Measurements from ENCODE around the gene DYSF.

The DYSF gene

DNA sequence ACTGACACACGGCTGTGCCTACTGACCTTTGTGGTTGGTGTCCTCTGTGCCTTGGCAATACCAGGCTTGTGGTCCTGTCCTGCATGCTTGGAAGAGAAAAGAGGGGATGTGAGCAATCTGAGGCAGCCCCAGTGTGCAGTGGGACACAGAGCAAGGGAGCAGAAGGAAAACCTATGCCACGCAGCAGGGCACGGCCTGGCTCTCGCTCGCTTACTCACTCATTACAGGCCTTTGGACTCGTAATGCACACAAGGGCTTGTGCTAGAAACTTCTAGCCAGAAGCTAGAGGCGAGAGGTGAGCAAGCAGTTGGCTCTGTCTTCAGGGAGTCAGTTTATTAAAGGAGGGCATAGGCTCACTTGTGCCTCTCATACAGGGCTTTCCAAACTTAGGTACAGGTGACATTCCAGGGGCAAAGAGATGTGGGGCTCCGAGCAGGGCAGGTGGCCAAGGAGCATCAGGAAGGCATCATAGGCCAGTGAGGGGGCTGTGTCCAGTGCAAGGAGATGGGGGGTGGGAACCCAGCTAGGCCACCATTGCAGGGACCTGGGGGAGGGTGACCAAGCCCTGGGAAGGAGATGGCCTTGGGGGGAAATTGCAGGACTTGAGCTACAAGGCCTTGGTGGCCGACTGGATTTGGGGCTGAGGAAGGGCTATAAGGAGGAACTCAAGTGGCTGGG lies 100.8 kb downstream of the DYSF start:
- Histone ChIP-seq H3K4me3 (ENCODE audit: low read depth, low read length) (no peak overlapping the region), H3K9me3 (ENCODE audit: control insufficient read depth, insufficient read depth, low read length) (no peaks in the 10 kb centered on the region), H3K9ac (ENCODE audit: low read depth, low read length) (no peak overlapping the region), H3K36me3 (ENCODE audit: control insufficient read depth, insufficient read depth, low read length) (peaks cover 6% of the 10 kb centered on the region), H3K27me3 (ENCODE audit: control insufficient read depth, insufficient read depth, low read length) (no peaks in the 10 kb centered on the region), H3K4me1 (ENCODE audit: control insufficient read depth, insufficient read depth, low read length) (no peaks in the 10 kb centered on the region)

DNA sequence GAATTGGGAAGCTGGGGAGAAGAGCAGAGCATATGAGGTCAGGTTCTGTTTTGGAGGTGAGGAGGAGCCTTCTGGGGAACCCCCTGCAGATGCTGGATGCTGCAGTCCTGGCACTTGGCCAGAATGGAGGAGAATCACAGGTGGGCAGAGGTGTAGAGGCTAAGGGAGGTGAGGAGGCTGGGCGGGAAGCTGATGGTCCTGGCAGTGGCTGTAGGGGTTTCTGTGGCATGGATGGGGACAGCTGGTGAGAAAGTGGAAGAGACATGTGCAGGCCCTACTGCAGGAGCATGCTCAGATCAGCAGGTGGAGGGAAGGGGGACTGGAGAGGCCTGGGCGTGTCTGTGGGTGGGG lies 101.3 kb downstream of the DYSF start:
- no peaks in the 10 kb centered on the region for H3K4me1 ChIP-seq (ENCODE audit: control insufficient read depth, insufficient read depth, low read length)
- H3K9ac ChIP-seq (ENCODE audit: low read depth, low read length): no peak overlapping the region
- H3K4me3 ChIP-seq (ENCODE audit: low read depth, low read length): no peak overlapping the region
- no peaks in the 10 kb centered on the region for H3K27me3 ChIP-seq (ENCODE audit: control insufficient read depth, insufficient read depth, low read length)
- H3K9me3 ChIP-seq (ENCODE audit: control insufficient read depth, insufficient read depth, low read length): no peaks in the 10 kb centered on the region
- H3K36me3 ChIP-seq (ENCODE audit: control insufficient read depth, insufficient read depth, low read length): peaks cover 6% of the 10 kb centered on the region

DNA sequence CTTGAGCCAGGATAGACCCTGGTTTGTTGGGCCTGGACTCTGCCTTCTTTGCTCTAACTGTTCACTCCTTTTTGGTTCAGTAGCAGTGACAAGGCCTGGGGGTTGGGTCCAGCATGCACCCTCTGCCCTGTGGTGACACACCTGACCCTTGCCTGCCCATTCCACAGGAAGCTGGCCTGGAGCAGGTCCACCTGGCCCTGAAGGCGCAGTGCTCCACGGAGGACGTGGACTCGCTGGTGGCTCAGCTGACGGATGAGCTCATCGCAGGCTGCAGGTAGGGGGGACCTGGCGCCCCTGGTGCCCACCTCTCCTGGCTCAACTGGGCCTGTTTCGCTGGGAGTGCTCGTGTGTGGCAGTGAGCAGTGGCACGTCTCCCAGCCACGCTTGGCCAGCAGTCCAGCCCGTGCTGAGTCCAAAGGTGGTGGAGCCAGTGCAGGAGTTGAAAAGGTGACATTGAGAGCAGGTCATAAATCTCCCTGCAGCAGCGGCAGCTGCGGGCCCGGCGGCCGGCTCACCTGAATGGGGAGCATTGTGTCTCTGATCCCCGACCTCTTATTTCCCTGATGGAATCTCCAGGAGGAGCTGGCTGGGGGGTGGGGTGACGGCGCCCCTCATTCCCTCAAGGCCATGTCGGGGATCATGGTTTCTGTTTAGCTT lies 102.6 kb downstream of the DYSF start:
- Histone ChIP-seq H3K27me3 (ENCODE audit: control insufficient read depth, insufficient read depth, low read length) (no peaks in the 10 kb centered on the region), H3K9ac (ENCODE audit: low read depth, low read length) (no peak overlapping the region)

DNA sequence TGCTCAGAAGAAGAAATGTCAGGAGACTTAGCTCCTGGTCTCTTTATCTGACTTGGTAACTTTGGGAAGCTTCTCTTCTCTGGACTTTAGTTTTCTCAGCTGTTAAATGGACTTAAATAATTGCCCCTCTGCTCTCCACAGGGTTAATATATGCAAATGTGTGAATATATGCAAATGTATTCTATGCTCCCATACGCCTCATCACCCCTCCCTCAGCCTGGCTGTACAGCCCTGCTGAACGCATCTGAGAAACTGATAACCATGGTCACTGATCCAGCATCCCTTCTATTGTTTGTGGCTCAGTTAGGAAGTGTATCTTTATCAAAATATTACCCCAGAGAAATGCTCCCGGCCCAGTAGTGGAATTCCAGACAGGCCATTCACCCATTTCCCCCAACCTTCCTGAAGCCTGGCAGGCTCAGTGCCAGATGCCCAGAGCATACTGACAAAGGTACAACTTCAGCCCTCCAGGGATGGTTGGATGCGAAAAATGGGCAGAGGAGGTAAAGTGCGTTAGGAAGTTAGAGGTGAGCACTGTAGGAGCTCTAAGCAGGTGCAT lies 103.4 kb downstream of the DYSF start:
- Histone ChIP-seq H3K9me3 (ENCODE audit: control insufficient read depth, insufficient read depth, low read length) (no peaks in the 10 kb centered on the region), H3K27me3 (ENCODE audit: control insufficient read depth, insufficient read depth, low read length) (no peaks in the 10 kb centered on the region), H3K4me1 (ENCODE audit: control insufficient read depth, insufficient read depth, low read length) (no peaks in the 10 kb centered on the region), H3K9ac (ENCODE audit: low read depth, low read length) (no peak overlapping the region), H3K4me3 (ENCODE audit: low read depth, low read length) (no peak overlapping the region), H3K36me3 (ENCODE audit: control insufficient read depth, insufficient read depth, low read length) (peaks cover 6% of the 10 kb centered on the region)

More for the DNA sequence above, 102.6 kb downstream of the DYSF start:
- Histone ChIP-seq H3K4me3 (ENCODE audit: low read depth, low read length) (no peak overlapping the region), H3K36me3 (ENCODE audit: control insufficient read depth, insufficient read depth, low read length) (peaks cover 6% of the 10 kb centered on the region), H3K4me1 (ENCODE audit: control insufficient read depth, insufficient read depth, low read length) (no peaks in the 10 kb centered on the region), H3K9me3 (ENCODE audit: control insufficient read depth, insufficient read depth, low read length) (no peaks in the 10 kb centered on the region)

- H3K27me3 ChIP-seq (ENCODE audit: control insufficient read depth, insufficient read depth, low read length): no peaks in the 10 kb centered on the region
- H3K4me1 ChIP-seq (ENCODE audit: control insufficient read depth, insufficient read depth, low read length): no peaks in the 10 kb centered on the region
- H3K4me3 ChIP-seq (ENCODE audit: low read depth, low read length): no peak overlapping the region
- H3K9ac ChIP-seq (ENCODE audit: low read depth, low read length): no peak overlapping the region
- H3K36me3 ChIP-seq (ENCODE audit: control insufficient read depth, insufficient read depth, low read length): peaks cover 6% of the 10 kb centered on the region
- H3K9me3 ChIP-seq (ENCODE audit: control insufficient read depth, insufficient read depth, low read length): no peaks in the 10 kb centered on the region
Measured at GRCh38 chr2:71557321-71557720, 104.0 kb downstream of the DYSF start.

GRCh38 chr2:71558300-71559051 lies 105.1 kb downstream of the DYSF start:
- Histone ChIP-seq H3K4me1 (ENCODE audit: control insufficient read depth, insufficient read depth, low read length) (no peaks in the 10 kb centered on the region), H3K36me3 (ENCODE audit: control insufficient read depth, insufficient read depth, low read length) (peaks cover 6% of the 10 kb centered on the region), H3K27me3 (ENCODE audit: control insufficient read depth, insufficient read depth, low read length) (no peaks in the 10 kb centered on the region), H3K9me3 (ENCODE audit: control insufficient read depth, insufficient read depth, low read length) (no peaks in the 10 kb centered on the region), H3K4me3 (ENCODE audit: low read depth, low read length) (no peak overlapping the region), H3K9ac (ENCODE audit: low read depth, low read length) (no peak overlapping the region)

DNA sequence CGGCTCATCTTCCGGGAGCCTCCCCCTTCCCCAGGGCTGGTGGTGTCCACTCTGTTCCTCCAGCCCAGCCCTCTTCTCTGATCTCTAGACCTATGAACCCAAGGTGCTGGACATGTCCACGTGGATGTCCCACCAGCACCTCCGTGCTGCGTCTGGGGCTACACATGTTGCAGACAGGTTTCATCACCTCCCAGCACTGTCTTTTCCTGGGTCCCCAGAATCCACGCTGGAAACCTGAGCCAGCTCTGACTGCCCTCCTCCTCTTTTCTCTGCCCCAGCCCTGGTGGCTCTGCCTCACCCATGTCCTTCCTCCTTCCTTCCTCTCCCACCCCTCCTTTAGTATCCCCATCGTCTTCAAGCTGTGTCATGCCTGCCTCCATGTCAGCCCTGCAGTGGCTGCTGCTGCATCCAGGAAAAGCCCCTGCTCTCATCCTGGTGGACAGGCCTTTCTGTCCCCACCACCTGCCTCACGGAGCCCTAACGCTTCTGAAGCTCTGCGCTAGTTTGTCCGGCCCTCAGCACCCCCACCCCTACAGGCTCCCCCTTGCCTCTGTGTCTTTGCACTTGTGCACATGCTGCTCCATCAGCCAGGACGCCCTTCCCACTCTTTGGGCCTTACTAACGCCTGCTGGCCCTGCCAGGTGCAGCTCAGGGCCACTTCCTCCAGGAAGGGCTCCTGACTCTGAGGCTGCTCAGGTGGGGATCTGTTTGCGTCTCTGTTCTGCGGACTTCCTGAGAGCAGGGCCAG lies 105.9 kb downstream of the DYSF start:
- Histone ChIP-seq H3K4me1 (ENCODE audit: control insufficient read depth, insufficient read depth, low read length) (no peaks in the 10 kb centered on the region), H3K36me3 (ENCODE audit: control insufficient read depth, insufficient read depth, low read length) (peaks cover 6% of the 10 kb centered on the region), H3K27me3 (ENCODE audit: control insufficient read depth, insufficient read depth, low read length) (no peaks in the 10 kb centered on the region), H3K9me3 (ENCODE audit: control insufficient read depth, insufficient read depth, low read length) (no peaks in the 10 kb centered on the region), H3K4me3 (ENCODE audit: low read depth, low read length) (no peak overlapping the region), H3K9ac (ENCODE audit: low read depth, low read length) (no peak overlapping the region)

- Histone ChIP-seq H3K4me3 (ENCODE audit: low read depth, low read length) (no peak overlapping the region), H3K4me1 (ENCODE audit: control insufficient read depth, insufficient read depth, low read length) (no peaks in the 10 kb centered on the region), H3K9me3 (ENCODE audit: control insufficient read depth, insufficient read depth, low read length) (no peaks in the 10 kb centered on the region), H3K27me3 (ENCODE audit: control insufficient read depth, insufficient read depth, low read length) (no peaks in the 10 kb centered on the region), H3K9ac (ENCODE audit: low read depth, low read length) (no peak overlapping the region), H3K36me3 (ENCODE audit: control insufficient read depth, insufficient read depth, low read length) (peaks cover 3% of the 10 kb centered on the region)
Measured at GRCh38 chr2:71559828-71560637, 106.7 kb downstream of the DYSF start.

GRCh38 chr2:71560638-71561011 lies 107.3 kb downstream of the DYSF start:
- H3K36me3 ChIP-seq (ENCODE audit: control insufficient read depth, insufficient read depth, low read length): peaks cover 3% of the 10 kb centered on the region
- H3K27me3 ChIP-seq (ENCODE audit: control insufficient read depth, insufficient read depth, low read length): no peaks in the 10 kb centered on the region
- no peaks in the 10 kb centered on the region for H3K9me3 ChIP-seq (ENCODE audit: control insufficient read depth, insufficient read depth, low read length)
- no peak overlapping the region for H3K9ac ChIP-seq (ENCODE audit: low read depth, low read length)
- H3K4me3 ChIP-seq (ENCODE audit: low read depth, low read length): no peak overlapping the region
- no peaks in the 10 kb centered on the region for H3K4me1 ChIP-seq (ENCODE audit: control insufficient read depth, insufficient read depth, low read length)

DNA sequence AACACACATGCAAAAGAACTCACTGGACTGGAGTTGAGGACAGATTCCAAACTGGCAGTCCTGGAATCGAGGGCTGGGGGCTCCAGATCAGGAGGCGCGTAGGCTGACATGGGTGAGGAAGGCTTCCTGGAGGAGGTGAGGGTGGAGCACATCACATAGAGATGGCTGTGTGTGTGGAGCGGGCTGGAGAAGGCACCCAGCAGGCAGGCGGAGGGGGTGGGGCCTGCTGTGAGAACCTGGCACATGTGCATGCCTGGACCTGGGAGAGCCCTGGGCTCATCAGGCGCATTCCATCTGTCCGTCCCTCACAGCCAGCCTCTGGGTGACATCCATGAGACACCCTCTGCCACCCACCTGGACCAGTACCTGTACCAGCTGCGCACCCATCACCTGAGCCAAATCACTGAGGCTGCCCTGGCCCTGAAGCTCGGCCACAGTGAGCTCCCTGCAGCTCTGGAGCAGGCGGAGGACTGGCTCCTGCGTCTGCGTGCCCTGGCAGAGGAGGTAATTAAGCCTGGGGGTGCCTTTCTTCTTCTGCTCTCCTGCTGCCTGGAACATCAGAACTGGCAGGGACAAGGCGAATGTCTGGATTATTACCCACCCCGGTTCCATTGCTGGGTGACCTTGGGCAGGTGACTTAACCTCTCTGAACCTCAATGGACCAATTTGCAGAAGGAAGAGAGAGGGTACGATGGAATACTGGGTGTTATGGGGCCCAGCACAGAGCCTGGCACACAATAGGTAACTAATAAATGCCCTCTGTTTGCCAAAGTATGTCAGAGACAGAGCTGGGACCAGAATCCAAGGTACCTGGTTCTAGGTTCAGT lies 108.3 kb downstream of the DYSF start:
- no peaks in the 10 kb centered on the region for H3K4me1 ChIP-seq (ENCODE audit: control insufficient read depth, insufficient read depth, low read length)
- H3K27me3 ChIP-seq (ENCODE audit: control insufficient read depth, insufficient read depth, low read length): no peaks in the 10 kb centered on the region
- H3K9ac ChIP-seq (ENCODE audit: low read depth, low read length): no peak overlapping the region

More for the DNA sequence above, 108.3 kb downstream of the DYSF start:
- H3K9me3 ChIP-seq (ENCODE audit: control insufficient read depth, insufficient read depth, low read length): no peaks in the 10 kb centered on the region
- H3K4me3 ChIP-seq (ENCODE audit: low read depth, low read length): no peak overlapping the region
- H3K36me3 ChIP-seq (ENCODE audit: control insufficient read depth, insufficient read depth, low read length): no peaks in the 10 kb centered on the region
